IMR-90 (cell line): ENCODE measurements around the gene ARSD. TPM values are rescaled to one million over a fixed set of nuclear protein-coding genes. Genes with fewer than 3 reads are reported as not detected.

Experiments
- ATAC-seq: fragments of 200-7000 bp; cut with Tn5 transposase; 2 replicates; pipeline ENCODE4 v1.9.1; 2020; ENCODE audit warnings: low read depth, mild to moderate bottlenecking, moderate library complexity
- BruUV-seq: library from RNA; stranded (reverse); fragments of 400-500 nt; replicated peaks from 2 replicates; lab custom pipeline; 2021; lab: Mats Ljungman, UMichigan
- CTCF ChIA-PET: fragments of 300-600 bp; formaldehyde crosslinking; extraction: SDS; loops from one replicate; lab custom pipeline; 2021; ENCODE audit warnings: antibody characterized with exemption; lab: Yijun Ruan, JAX
- POLR2A ChIA-PET: fragments of 300-600 bp; sonication (Branson Sonifier 250); formaldehyde crosslinking; loops from one replicate; lab custom pipeline; 2022; ENCODE audit warnings: antibody characterized with exemption; ENCODE audit not compliant: unreplicated experiment; lab: Charles Lee
- DNase-seq: peaks from one replicate; pipeline ENCODE4 v3.0.0; 2013
- H2AFZ ChIP-seq: replicated peaks from 2 replicates; pipeline ENCODE3; 2013; ENCODE audit warnings: low read length, mild to moderate bottlenecking; ENCODE audit not compliant: poor library complexity
- H2AK5ac ChIP-seq: 2 replicates; pipeline ENCODE4 v1.6.1; 2013; ENCODE audit warnings: low read depth, low read length, inconsistent platforms
- H2AK9ac ChIP-seq: replicated peaks from 2 replicates; pipeline ENCODE3; 2013; ENCODE audit warnings: mild to moderate bottlenecking, low read depth, low read length, moderate library complexity; ENCODE audit not compliant: poor library complexity
- H2BK120ac ChIP-seq: 2 replicates; pipeline ENCODE4 v1.6.1; 2013; ENCODE audit warnings: low read depth, low read length, inconsistent platforms
- H2BK15ac ChIP-seq: 3 replicates; pipeline ENCODE4 v1.6.1; 2013; ENCODE audit warnings: low read depth, low read length, inconsistent platforms
- H2BK20ac ChIP-seq: 2 replicates; pipeline ENCODE4 v1.6.1; 2013; ENCODE audit warnings: low read depth, mild to moderate bottlenecking, inconsistent platforms, low read length, moderate library complexity
- H2BK5ac ChIP-seq: 2 replicates; pipeline ENCODE4 v1.6.1; 2013; ENCODE audit warnings: mild to moderate bottlenecking, low read depth, low read length, inconsistent platforms; ENCODE audit not compliant: poor library complexity, severe bottlenecking
- H3K14ac ChIP-seq: replicated peaks from 2 replicates; pipeline ENCODE4 v1.6.1; 2013; ENCODE audit warnings: low read depth, low read length, inconsistent platforms
- H3K18ac ChIP-seq: 2 replicates; pipeline ENCODE4 v1.6.1; 2013; ENCODE audit warnings: low read depth, low read length, control low read depth
- H3K23ac ChIP-seq: 2 replicates; pipeline ENCODE4 v1.6.1; 2013; ENCODE audit warnings: low read depth, low read length, inconsistent platforms
- H3K27ac ChIP-seq: 2 replicates; pipeline ENCODE4 v1.5.1; 2013; ENCODE audit warnings: mild to moderate bottlenecking, control low read depth, low read length; ENCODE audit not compliant: insufficient read depth
- H3K27me3 ChIP-seq: 2 replicates; pipeline ENCODE4 v1.6.1; 2013; ENCODE audit warnings: low read length; ENCODE audit not compliant: control insufficient read depth, insufficient read depth
- H3K36me3 ChIP-seq: 2 replicates; pipeline ENCODE4 v1.6.1; 2013; ENCODE audit warnings: low read length, mixed read lengths; ENCODE audit not compliant: control insufficient read depth, insufficient read depth
- H3K4ac ChIP-seq: 2 replicates; pipeline ENCODE4 v1.6.1; 2013; ENCODE audit warnings: low read depth, low read length, inconsistent platforms
- H3K4me1 ChIP-seq: 2 replicates; pipeline ENCODE4 v1.6.1; 2013; ENCODE audit warnings: low read length, mixed read lengths; ENCODE audit not compliant: control insufficient read depth, insufficient read depth
- H3K4me2 ChIP-seq: 2 replicates; pipeline ENCODE4 v1.6.1; 2013; ENCODE audit warnings: low read depth, mild to moderate bottlenecking, control low read depth, low read length, moderate library complexity
- H3K4me3 ChIP-seq: 2 replicates; pipeline ENCODE4 v1.5.1; 2013; ENCODE audit warnings: low read depth, mild to moderate bottlenecking, control low read depth, low read length, moderate library complexity; ENCODE audit not compliant: insufficient read depth
- H3K56ac ChIP-seq: 2 replicates; pipeline ENCODE4 v1.6.1; 2013; ENCODE audit warnings: low read length, inconsistent platforms; ENCODE audit not compliant: insufficient read depth; ENCODE audit errors: extremely low read depth
- H3K79me1 ChIP-seq, 2 experiments: 2 replicates each; pipeline ENCODE4 v1.6.1; 2013; ENCODE audit warnings: low read length in 2 of 2, inconsistent platforms in 1 of 2, low read depth in 1 of 2
- H3K9ac ChIP-seq: 2 replicates; pipeline ENCODE4 v1.6.1; 2013; ENCODE audit warnings: low read depth, low read length, control low read depth
- H3K9me1 ChIP-seq: 2 replicates; pipeline ENCODE4 v1.6.1; 2013; ENCODE audit warnings: low read length, inconsistent platforms; ENCODE audit not compliant: insufficient read depth
- H3K9me3 ChIP-seq: 2 replicates; pipeline ENCODE4 v1.6.1; 2013; ENCODE audit warnings: low read length; ENCODE audit not compliant: control insufficient read depth, insufficient read depth
- H4K20me1 ChIP-seq: 2 replicates; pipeline ENCODE4 v1.6.1; 2013; ENCODE audit warnings: low read length, inconsistent platforms; ENCODE audit not compliant: insufficient read depth
- H4K5ac ChIP-seq: 2 replicates; pipeline ENCODE4 v1.6.1; 2013; ENCODE audit warnings: mild to moderate bottlenecking, low read depth, low read length, control low read depth
- H4K8ac ChIP-seq, 2 experiments: 2 replicates each; pipeline ENCODE4 v1.6.1; 2013; ENCODE audit warnings: low read depth in 2 of 2, low read length in 2 of 2, control low read depth in 1 of 2, inconsistent platforms in 1 of 2
- H4K91ac ChIP-seq: 2 replicates; pipeline ENCODE4 v1.6.1; 2013; ENCODE audit warnings: low read depth, low read length, inconsistent platforms; ENCODE audit not compliant: insufficient read depth
- FOS ChIP-seq: fragments of 150-350 bp; IDR thresholded peaks from 2 replicates; pipeline ENCODE4 v1.6.1; 2016; ENCODE audit warnings: low read depth, low read length
- MXI1 ChIP-seq: IDR thresholded peaks from 2 replicates; pipeline ENCODE4 v1.6.1; 2012; ENCODE audit warnings: low read depth, mild to moderate bottlenecking, low read length, moderate library complexity, borderline replicate concordance
- POLR2A ChIP-seq: IDR thresholded peaks from 2 replicates; pipeline ENCODE4 v1.6.1; 2012; ENCODE audit warnings: mild to moderate bottlenecking, low read depth, low read length
- RFX5 ChIP-seq: IDR thresholded peaks from 2 replicates; pipeline ENCODE4 v1.8.0; 2012; ENCODE audit warnings: low read depth, mild to moderate bottlenecking, low read length, moderate library complexity
- WGBS, 2 experiments: methylation state at CpG; one replicate each; pipeline versions ENCODE4 v1.1.5 to v1.1.7; 2013; ENCODE audit warnings: missing lambda C conversion rate in 2 of 2; ENCODE audit not compliant: insufficient read length in 1 of 2; ENCODE audit errors: extremely low coverage in 2 of 2; 5-methylcytosine and 5-hydroxymethylcytosine counted together
- dilution Hi-C: fragments of 300-500 bp; cut with HindIII; formaldehyde crosslinking; loops from one replicate; pipeline ENCODE4 v1.14.3; 2018; ENCODE audit warnings: low sequenced_read_pairs; ENCODE audit not compliant: unreplicated experiment
- in situ Hi-C: fragments of 300-500 bp; cut with MboI; formaldehyde crosslinking; loops from 3 replicates; pipeline ENCODE4 v1.14.3; 2019; ENCODE audit warnings: low sequenced_read_pairs, inconsistent platforms, mixed read lengths
- intact Hi-C: fragments of 100-400 bp; cut with micrococcal nuclease; formaldehyde crosslinking; loops from 2 replicates; pipeline ENCODE4 v1.10.0; 2022
- polyA plus RNA-seq, 3 experiments: library from polyadenylated mRNA; depleted of rRNA; stranded (reverse); fragments of >200 nt; gene quantifications; 2 replicates each; pipeline ENCODE4 v1.2.3, GENCODE V29; 2012; ENCODE audit warnings: low replicate concordance in 1 of 3
- total RNA-seq: library from RNA; depleted of rRNA; stranded (reverse); fragments of >200 nt; gene quantifications from 2 replicates; pipeline ENCODE4 v1.2.3, GENCODE V29; 2012
- TF ChIP-seq, protein P1 (sequence below): conservative IDR thresholded peaks from 2 replicates; pipeline ENCODE4 v1.5.1; 2012; ENCODE audit warnings: mild to moderate bottlenecking, low read depth, low read length, improper control_type of control experiment
- TF ChIP-seq, protein P2 (sequence below): fragments of 150-350 bp; IDR thresholded peaks from 2 replicates; pipeline ENCODE4 v1.6.1; 2017; ENCODE audit warnings: mild to moderate bottlenecking, antibody characterized with exemption, low read length, low read depth

Gene ARSD
- total and polyA plus RNA-seq, 2 of the 4 experiments (the other 2 are of a cell fraction): 5.1 to 6.3 TPM

DNA sequence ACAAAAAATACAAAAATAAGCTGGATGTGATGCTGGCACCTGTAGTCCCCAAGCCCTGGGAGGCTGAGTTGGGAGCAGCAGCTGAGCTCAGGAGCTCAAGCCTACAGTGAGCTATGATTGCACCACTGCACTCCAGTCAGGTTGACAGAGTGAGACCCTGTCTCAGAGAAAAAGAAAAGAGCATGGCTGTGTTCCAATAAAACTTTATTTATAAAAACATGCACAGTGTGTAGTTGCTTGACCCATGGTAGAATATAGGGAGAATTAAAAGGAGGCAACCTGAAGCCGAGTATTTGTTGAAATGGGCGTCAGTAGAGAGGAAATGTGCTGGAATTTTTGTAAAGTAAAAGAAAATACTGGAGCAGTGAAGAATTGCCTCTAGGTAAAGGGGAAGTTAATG is 73.4 kb downstream of the ARSD start:
- Histone ChIP-seq H3K4me1 (no peaks in the 10 kb centered on the region), H2AK9ac (no peak overlapping the region), H4K5ac (no peak overlapping the region), H3K18ac (no peak overlapping the region), H2BK5ac (no peak overlapping the region), H4K8ac (no peak overlapping the region), H3K4me2 (no peak overlapping the region), H3K9me1 (no peaks in the 10 kb centered on the region), H2BK120ac (no peak overlapping the region), H4K91ac (no peak overlapping the region), H2BK15ac (no peak overlapping the region), H2AK5ac (no peak overlapping the region), H3K79me1 (no peaks in the 10 kb centered on the region), H3K4ac (no peak overlapping the region), H3K4me3 (no peak overlapping the region), H2BK20ac (no peak overlapping the region), H3K14ac (no peak overlapping the region), H3K27me3 (no peaks in the 10 kb centered on the region), H3K9ac (no peak overlapping the region), H2AFZ (no peak overlapping the region), H3K9me3 (no peaks in the 10 kb centered on the region), H3K56ac (no peak overlapping the region), H3K27ac (no peak overlapping the region), H3K23ac (no peak overlapping the region), H4K20me1 (no peaks in the 10 kb centered on the region), H3K36me3 (peaks cover 16% of the 10 kb centered on the region)
- TF ChIP-seq RFX5: no peak
- TF ChIP-seq, protein P1, sequence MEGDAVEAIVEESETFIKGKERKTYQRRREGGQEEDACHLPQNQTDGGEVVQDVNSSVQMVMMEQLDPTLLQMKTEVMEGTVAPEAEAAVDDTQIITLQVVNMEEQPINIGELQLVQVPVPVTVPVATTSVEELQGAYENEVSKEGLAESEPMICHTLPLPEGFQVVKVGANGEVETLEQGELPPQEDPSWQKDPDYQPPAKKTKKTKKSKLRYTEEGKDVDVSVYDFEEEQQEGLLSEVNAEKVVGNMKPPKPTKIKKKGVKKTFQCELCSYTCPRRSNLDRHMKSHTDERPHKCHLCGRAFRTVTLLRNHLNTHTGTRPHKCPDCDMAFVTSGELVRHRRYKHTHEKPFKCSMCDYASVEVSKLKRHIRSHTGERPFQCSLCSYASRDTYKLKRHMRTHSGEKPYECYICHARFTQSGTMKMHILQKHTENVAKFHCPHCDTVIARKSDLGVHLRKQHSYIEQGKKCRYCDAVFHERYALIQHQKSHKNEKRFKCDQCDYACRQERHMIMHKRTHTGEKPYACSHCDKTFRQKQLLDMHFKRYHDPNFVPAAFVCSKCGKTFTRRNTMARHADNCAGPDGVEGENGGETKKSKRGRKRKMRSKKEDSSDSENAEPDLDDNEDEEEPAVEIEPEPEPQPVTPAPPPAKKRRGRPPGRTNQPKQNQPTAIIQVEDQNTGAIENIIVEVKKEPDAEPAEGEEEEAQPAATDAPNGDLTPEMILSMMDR: no peak
- no peak for TF ChIP-seq POLR2A
- no peak for TF ChIP-seq MXI1
- TF ChIP-seq, protein P2, sequence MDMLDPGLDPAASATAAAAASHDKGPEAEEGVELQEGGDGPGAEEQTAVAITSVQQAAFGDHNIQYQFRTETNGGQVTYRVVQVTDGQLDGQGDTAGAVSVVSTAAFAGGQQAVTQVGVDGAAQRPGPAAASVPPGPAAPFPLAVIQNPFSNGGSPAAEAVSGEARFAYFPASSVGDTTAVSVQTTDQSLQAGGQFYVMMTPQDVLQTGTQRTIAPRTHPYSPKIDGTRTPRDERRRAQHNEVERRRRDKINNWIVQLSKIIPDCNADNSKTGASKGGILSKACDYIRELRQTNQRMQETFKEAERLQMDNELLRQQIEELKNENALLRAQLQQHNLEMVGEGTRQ: no peak
- TF ChIP-seq FOS: no peak
- WGBS, 2 experiments: 88% methylated on average over 2 of the region's 2 CpGs; no CpG with 5 or more reads in 1 of the 2 experiments
- DNase-seq: no peak
- ATAC-seq: no peak
- in situ Hi-C loops: no loop called here
- CTCF ChIA-PET: no interaction called here
- POLR2A ChIA-PET: no interaction called here
- no TSS peak for BruUV-seq
- intact Hi-C loops: no loop called here
- dilution Hi-C loops: no loop called here
